ENCODE data around the gene PDS5B. TPM values are rescaled to one million over a fixed set of nuclear protein-coding genes. Genes with fewer than 3 reads are reported as not detected.

The PDS5B gene
- total RNA-seq, 4 donors from 2014 or later = 48.8 to 77.1 (median 52.7) TPM

DNA sequence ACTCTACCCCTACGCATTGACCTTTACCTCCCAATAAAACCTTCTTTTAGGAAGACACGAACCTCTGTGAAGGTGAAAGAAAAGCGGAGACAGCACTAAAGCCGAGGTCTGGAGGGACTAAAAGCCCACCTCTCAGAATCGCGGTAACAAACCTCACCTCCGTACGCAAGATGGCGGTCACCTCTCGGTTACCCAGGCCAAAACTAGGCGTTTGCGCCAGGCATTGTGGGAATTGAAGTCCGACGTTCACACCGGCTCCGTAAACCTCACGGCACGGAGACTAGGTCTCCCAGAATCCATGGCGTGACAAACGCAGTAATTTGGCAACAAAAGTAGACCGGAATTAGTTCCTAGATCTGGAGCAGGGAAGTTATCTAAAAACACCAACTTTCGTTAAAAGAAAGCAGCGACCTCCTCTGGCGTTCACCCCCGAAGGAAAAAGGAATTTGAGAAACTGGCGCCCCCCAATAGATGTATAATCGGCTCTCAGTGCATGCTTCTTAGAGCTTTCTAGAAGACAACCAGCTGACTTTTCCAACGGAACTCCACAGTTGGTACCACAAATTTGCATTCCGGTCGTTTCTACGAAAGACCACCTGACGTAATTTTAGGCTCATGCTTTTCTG is 47.5 kb upstream of the PDS5B start, which contains the start of gene N4BP2L2:
N4BP2L2 (minus strand) TSS at position 175 of the 626 bp plus-strand sequence. CDS start 1,768 bp downstream, outside the sequence.
- Histone ChIP-seq H3K4me1 (peaks cover 0 to 40% (median 19%) of the 10 kb centered on the region in 4 donors), H3K9me3 (no peaks in the 10 kb centered on the region), H3K27ac (peak within 1 kb of the TSS; percentile 90 to 98 (median 94)), H3K4me3 (peak within 1 kb of the TSS; percentile 69 to 80 (median 72)), H3K36me3 (peaks cover 0 to 17% (median 0%) of the 10 kb centered on the region in 3 donors), H3K27me3 (no peaks in the 10 kb centered on the region)
- TF ChIP-seq, protein P1, sequence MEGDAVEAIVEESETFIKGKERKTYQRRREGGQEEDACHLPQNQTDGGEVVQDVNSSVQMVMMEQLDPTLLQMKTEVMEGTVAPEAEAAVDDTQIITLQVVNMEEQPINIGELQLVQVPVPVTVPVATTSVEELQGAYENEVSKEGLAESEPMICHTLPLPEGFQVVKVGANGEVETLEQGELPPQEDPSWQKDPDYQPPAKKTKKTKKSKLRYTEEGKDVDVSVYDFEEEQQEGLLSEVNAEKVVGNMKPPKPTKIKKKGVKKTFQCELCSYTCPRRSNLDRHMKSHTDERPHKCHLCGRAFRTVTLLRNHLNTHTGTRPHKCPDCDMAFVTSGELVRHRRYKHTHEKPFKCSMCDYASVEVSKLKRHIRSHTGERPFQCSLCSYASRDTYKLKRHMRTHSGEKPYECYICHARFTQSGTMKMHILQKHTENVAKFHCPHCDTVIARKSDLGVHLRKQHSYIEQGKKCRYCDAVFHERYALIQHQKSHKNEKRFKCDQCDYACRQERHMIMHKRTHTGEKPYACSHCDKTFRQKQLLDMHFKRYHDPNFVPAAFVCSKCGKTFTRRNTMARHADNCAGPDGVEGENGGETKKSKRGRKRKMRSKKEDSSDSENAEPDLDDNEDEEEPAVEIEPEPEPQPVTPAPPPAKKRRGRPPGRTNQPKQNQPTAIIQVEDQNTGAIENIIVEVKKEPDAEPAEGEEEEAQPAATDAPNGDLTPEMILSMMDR (IDR thresholded peaks at IDR 0.05) = peak in 3 of 5 experiments; percentile 44 to 55 (median 45)
- TF ChIP-seq POLR2A (IDR thresholded peaks at IDR 0.05) (peak; percentile 68 to 74), EP300 (IDR thresholded peaks at IDR 0.05) (peak in 1 of 2 donors; percentile 97)
- DNase-seq (ENCODE audit: low spot score in 2 of 2) = peak; percentile 88 to 93
- WGBS, 2 donors = 1% methylated on average over 32 of the region's 32 CpGs

DNA sequence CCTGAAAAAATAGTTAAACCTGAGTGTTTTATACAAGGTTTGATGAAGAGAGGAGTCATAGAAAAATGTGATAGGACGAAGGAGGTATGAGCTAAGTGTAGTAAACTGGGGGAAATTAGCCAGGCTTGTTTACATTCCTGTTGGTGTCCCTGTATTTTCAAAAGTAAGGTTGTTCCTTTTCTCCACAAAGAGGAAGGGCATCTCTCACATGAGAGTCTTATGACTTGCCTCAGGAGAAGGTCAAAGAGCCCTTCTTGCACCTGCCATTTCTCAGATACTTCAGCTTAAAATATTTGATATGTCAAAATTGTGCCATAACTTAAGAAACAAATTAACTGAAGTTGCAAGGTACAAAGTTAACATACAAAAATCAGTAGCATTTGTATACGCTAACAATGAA is 44.0 kb upstream of the PDS5B start:
- Histone ChIP-seq H3K9me3 (no peaks in the 10 kb centered on the region), H3K27ac (no peak overlapping the region), H3K27me3 (no peaks in the 10 kb centered on the region), H3K4me1 (peaks cover 0 to 5% (median 2%) of the 10 kb centered on the region in 4 donors), H3K4me3 (no peak overlapping the region), H3K36me3 (no peaks in the 10 kb centered on the region)
- WGBS, 2 donors = 84 to 91% methylated on average over 2 of the region's 2 CpGs
- no peak for DNase-seq (ENCODE audit: low spot score in 2 of 2)
- TF ChIP-seq POLR2A (IDR thresholded peaks at IDR 0.05) (no peak), EP300 (IDR thresholded peaks at IDR 0.05) (no peak)
- TF ChIP-seq, protein P1 (IDR thresholded peaks at IDR 0.05) = no peak

GRCh38 chr13:32545083-32545482 is 41.2 kb upstream of the PDS5B start:
- H3K9me3 ChIP-seq = no peaks in the 10 kb centered on the region
- WGBS, 2 donors = 91 to 96% methylated on average over 2 of the region's 2 CpGs
- TF ChIP-seq, protein P1 (IDR thresholded peaks at IDR 0.05) = no peak
- TF ChIP-seq EP300 (IDR thresholded peaks at IDR 0.05) = no peak
- TF ChIP-seq POLR2A (IDR thresholded peaks at IDR 0.05) = no peak
- H3K27ac ChIP-seq = no peak overlapping the region
- H3K4me3 ChIP-seq = no peak overlapping the region
- H3K27me3 ChIP-seq = no peaks in the 10 kb centered on the region
- no peaks in the 10 kb centered on the region for H3K36me3 ChIP-seq
- DNase-seq (ENCODE audit: low spot score in 2 of 2) = no peak
- no peaks in the 10 kb centered on the region for H3K4me1 ChIP-seq

GRCh38 chr13:32548837-32549236 is 37.4 kb upstream of the PDS5B start:
- DNase-seq (ENCODE audit: low spot score in 2 of 2) = no peak
- no peak for TF ChIP-seq EP300 (IDR thresholded peaks at IDR 0.05)
- TF ChIP-seq, protein P1 (IDR thresholded peaks at IDR 0.05) = no peak
- no peak for TF ChIP-seq POLR2A (IDR thresholded peaks at IDR 0.05)
- H3K27ac ChIP-seq = no peak overlapping the region
- no peaks in the 10 kb centered on the region for H3K27me3 ChIP-seq
- no peak overlapping the region for H3K4me3 ChIP-seq
- no peaks in the 10 kb centered on the region for H3K4me1 ChIP-seq
- H3K36me3 ChIP-seq = no peaks in the 10 kb centered on the region
- H3K9me3 ChIP-seq = no peaks in the 10 kb centered on the region
- WGBS, 2 donors = 54 to 65% methylated on average over 2 of the region's 2 CpGs

DNA sequence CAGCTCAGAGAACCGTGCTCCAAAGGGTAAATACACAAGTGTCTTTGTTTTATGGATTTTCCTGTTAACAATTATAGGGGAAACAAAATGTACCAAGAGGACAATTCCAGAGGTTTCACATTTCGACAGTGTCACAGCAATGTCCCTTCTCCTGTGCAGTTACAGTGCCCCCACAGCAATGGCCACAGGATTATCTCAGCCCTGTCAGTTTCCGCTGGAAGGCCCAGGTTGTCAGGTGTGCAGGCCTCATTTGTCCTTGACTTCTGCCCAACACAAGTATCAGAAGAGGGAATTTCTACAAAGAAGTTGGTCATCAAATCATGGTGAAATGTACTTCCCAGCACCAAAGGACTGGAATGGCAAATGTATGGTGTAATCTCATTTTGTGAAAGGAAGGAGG is 36.5 kb upstream of the PDS5B start:
- H3K36me3 ChIP-seq = no peaks in the 10 kb centered on the region
- TF ChIP-seq, protein P1 (IDR thresholded peaks at IDR 0.05) = no peak
- no peak for TF ChIP-seq POLR2A (IDR thresholded peaks at IDR 0.05)
- no peak for TF ChIP-seq EP300 (IDR thresholded peaks at IDR 0.05)
- WGBS, 2 donors = 63 to 65% methylated on average over 3 of the region's 3 CpGs
- DNase-seq (ENCODE audit: low spot score in 2 of 2) = no peak
- no peaks in the 10 kb centered on the region for H3K27me3 ChIP-seq
- no peaks in the 10 kb centered on the region for H3K9me3 ChIP-seq
- H3K4me1 ChIP-seq = no peaks in the 10 kb centered on the region
- H3K4me3 ChIP-seq = no peak overlapping the region
- no peak overlapping the region for H3K27ac ChIP-seq

Measured in tibial nerve (tissue), 4 donors.